HT-29 (cell line): ENCODE results near the gene CARD6. TPM values are rescaled to one million over a fixed set of nuclear protein-coding genes. Genes with fewer than 3 reads are reported as not detected.
"Not testable (repeated sequence)": the region's sequence is repeated elsewhere in the genome, so short reads cannot be mapped to it uniquely, and the experiment has no call there.

Source experiments
- DNase-seq: peaks from one replicate; pipeline ENCODE4 v3.0.0-alpha.2; 2015; ENCODE audit warnings: low spot score
- total RNA-seq: library from RNA; depleted of rRNA; stranded (reverse); fragments of >200 nt; shearing (Covaris generic); gene quantifications from 2 replicates; pipeline ENCODE4 v1.2.3, GENCODE V29; 2014; rRNA removed

The CARD6 gene
- total RNA-seq = 1.2 and 1.3 TPM in 2 replicates

GRCh38 chr5:40841068-40841805 lies at the start of gene CARD6:
TSS of gene CARD6 (plus strand) at chr5:40841367. CDS start at chr5:40841383, 16 bp downstream.
- DNase-seq = peak; percentile 66

DNA sequence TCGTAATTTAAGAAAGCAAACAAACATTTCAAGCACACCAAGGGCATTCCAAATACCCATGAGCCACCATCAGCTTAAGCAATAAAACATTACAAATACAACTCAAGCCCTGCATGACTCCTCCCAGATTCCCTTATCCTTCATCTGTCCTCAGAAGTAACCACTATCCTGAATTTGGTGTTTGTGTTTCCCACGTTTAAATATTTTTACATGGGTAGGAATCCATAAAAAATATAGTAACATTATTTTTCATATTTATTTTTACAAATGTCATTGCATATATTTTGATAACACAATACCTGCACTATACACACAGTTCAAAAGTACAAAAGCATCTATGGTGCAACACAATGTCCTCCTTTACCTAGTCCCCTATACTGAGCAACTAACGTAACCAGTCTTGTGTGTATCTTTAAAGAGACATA lies 49.4 kb upstream of the CARD6 start:
- no peak for DNase-seq

GRCh38 chr5:40792691-40793090 lies 48.5 kb upstream of the CARD6 start:
- not testable (repeated sequence) for DNase-seq

DNA sequence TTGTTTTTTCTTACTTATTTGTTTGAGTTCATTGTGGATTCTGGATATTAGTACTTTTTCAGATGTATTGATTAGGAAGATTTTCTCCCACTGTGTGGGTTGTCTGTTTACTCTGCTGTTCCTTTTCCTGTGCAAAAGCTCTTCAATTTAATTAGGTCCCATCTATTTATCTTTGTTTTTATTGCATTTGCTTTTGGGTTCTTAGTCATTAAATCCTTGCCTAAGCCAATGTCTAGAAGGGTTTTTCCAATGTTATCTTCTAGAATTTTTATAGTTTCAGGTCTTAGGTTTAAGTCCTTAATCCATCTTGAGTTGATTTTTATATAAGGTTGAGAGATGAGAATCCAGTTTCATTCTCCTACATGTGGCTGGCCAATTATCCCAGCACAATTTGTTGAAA lies 46.8 kb upstream of the CARD6 start:
- DNase-seq = not testable (repeated sequence)

GRCh38 chr5:40794877-40795276 lies 46.3 kb upstream of the CARD6 start:
- DNase-seq = not testable (repeated sequence)

- peak; percentile 41 for DNase-seq
Measured at GRCh38 chr5:40796487-40796889, 44.7 kb upstream of the CARD6 start.

- peak; percentile 85 for DNase-seq
Measured at GRCh38 chr5:40797273-40798011, 43.7 kb upstream of the CARD6 start.

DNA sequence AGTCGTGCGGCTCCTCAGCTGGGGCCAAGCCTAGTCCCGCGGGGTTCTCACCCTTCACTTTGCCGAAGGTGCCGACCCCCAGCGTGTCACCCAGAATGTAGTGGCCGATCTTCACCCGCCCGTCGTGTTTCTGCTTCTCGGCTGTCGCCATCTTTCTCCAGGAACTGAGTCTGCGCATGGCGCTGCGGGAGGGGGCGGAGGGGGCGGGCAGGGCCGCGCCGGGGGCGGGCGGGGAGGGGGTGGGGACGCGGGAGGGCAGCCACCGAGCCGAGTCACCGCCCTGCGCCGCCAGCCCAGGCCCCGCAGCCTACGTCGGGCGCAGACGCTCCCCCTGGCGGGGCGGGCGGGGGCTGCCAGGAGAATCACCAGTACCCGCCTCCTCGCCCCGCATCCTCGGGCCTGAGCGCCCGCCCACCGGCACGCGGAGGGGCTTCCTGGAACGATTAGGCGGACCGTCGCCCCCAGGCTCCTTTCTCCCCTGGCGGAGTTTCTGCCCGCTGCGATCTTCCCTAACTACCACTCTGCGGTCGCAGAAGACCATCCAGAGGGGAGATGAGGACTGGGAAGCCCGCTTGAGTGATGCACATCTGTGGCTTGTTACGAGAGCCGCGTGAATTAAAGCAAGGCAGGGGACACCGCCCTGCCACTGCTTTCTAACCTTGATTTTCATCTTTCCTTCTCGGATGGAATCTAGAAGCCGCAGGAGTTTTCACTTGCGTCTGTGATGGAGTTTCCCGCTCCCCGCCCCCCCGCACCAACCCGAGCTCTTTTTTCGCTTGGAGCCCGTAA lies 43.0 kb upstream of the CARD6 start, which contains the start of gene PRKAA1:
Gene PRKAA1 (minus strand): TSS at position 363 of the 789 bp plus-strand sequence. CDS start 185 bp downstream, at position 178.
- peak; percentile 95 for DNase-seq

GRCh38 chr5:40798801-40799210 lies 42.4 kb upstream of the CARD6 start:
- DNase-seq = no peak

DNA sequence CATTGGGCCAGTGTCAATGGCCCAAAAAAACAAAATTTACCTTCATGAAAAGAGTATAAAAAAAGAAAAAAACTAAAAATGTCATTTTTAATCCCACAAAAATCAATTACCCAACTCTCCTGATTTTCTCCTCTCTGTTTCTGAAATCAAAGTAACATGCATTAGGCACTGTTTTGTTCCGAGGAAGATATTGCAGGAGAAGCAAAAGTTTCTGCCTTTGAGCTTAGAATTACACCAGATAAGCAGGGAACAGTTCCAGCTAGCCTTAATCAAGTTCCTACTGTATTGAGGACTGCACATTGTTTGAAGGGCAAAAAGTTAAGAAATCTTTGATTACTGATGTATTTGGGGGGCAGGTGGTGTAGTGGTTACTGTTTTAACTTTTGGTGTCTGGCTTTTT lies 41.9 kb upstream of the CARD6 start:
- no peak for DNase-seq

DNA sequence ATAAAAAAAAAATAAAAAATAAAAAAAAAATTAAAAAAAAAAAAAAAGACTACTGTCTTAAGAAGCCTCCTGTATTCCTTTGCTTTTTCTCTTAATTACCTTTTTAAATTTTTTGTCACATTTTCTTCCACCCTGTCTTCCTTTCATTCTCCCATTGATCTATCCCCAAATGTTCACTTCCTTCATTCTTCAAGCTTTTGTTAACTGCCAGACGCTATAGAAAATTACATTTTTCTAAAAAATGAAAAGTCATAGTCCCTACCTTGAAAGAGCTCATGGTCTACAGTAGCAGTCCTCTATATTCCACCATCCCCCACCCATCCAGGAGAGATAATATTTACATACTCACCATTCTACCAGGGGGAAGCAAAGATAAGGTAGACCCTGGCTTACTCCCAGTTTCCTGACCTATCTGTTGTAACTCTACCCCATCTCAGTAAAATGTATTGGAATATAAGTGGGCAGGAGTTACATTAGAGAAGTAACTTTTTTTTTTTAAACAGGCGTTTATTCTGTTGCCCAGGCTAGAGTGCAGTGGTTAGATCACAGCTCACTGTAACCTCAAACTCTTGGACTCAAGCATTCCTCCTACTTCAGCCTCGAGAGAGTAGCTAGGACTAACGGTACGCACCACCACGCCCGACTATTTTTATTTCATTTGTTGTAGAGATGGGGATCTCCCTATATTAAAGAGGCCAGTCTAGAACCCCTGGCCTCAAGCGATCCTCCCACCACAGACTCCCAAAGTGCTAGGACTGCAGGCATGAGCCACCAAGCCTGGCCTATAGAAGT lies 39.2 kb upstream of the CARD6 start:
- no peak for DNase-seq

GRCh38 chr5:40812125-40812524 lies 29.0 kb upstream of the CARD6 start:
- DNase-seq = no peak

GRCh38 chr5:40813698-40814281 lies 27.4 kb upstream of the CARD6 start:
- DNase-seq = no peak

GRCh38 chr5:40823459-40823858 lies 17.7 kb upstream of the CARD6 start:
- no peak for DNase-seq

DNA sequence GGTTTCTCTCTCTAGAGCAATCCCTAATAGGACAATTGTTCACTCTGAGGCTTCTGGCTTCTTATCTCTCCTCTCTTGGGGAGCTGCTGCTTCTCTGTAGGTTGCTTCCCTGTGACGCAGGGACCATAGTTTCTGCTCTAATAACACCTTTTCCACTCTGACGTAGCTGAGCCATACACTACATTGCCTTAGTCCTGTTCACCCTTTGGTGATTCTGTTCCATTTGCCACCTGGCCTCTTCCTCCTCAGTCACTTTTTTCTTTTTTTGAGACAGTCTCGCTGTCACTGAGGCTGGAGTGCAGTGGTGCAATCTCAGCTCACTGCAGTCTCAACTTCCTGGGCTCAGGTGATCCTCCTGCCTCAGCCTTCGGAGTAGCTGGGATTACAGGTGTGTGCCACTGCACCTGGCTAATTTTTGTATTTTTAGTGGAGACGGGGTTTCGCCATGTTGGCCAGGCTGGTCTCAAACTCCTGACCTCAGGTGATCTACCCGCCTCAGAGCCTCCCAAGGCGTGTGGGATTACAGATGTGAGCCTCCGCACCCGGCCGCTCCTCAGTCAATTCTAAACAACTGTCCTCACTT lies 15.6 kb upstream of the CARD6 start:
- peak; percentile 23 for DNase-seq

DNA sequence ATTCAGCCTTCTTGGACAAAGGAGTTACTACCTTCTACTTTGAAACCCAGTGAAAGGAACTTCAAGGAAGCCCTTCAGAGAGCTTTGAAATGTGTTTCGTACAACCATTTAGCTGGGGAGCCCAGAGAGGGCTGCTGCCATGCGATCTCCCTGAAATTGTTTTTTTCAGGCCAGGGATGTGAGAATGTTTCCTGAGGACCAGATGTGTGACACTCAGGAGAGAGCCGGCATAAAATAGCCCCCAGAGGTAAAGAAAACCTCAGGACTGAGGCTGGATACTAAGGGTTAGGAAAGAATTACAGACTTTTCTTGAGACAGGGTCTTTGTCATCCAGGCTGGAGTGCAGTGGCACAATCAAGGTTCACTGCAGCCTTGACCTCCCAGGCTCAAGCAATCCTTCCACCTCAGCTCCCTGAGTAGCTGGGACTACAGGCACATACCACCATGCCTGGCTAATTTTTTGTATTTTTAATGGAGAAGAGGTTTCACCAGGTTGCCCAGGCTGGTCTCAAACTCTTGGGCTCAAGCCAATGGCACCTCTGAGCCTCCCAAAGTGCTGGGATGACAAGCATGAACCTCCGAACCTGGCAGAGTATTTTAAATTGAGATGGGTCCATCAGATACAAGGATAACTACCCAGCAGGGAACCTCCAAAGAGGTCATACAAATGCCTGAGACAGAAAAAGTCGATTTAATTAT lies 14.5 kb upstream of the CARD6 start:
- no peak for DNase-seq

- DNase-seq = no peak
Measured at GRCh38 chr5:40827188-40827977, 13.8 kb upstream of the CARD6 start.

- DNase-seq = peak; percentile 31
Measured at GRCh38 chr5:40828021-40828631, 13.0 kb upstream of the CARD6 start.
